Activated naive CD4-positive, alpha-beta T cell treated with anti-CD3 and anti-CD28 coated beads for 36 hours (primary cell): Measurements from ENCODE around the gene FOXD2. TPM values are rescaled to one million over a fixed set of nuclear protein-coding genes. Genes with fewer than 3 reads are reported as not detected.

Experiments
- CTCF ChIA-PET: fragments of 350-600 bp; sonication (Branson Sonifier 250); formaldehyde crosslinking; loops from one replicate; lab custom pipeline; 2021; ENCODE audit warnings: antibody characterized with exemption; lab: Charles Lee
- DNase-seq: peaks from one replicate; pipeline ENCODE4 v3.0.0-alpha.2; 2020
- H3K27ac Mint-ChIP-seq: one replicate; pipeline ENCODE4 v1.8.0; 2021; ENCODE audit warnings: mild to moderate bottlenecking, mixed read lengths
- H3K27me3 Mint-ChIP-seq: one replicate; pipeline ENCODE4 v1.8.0; 2021; ENCODE audit warnings: low read depth, mixed read lengths
- H3K36me3 Mint-ChIP-seq: one replicate; pipeline ENCODE4 v1.8.0; 2021; ENCODE audit warnings: low read depth, mixed read lengths
- H3K4me1 Mint-ChIP-seq: one replicate; pipeline ENCODE4 v1.8.0; 2021; ENCODE audit warnings: low read depth, mixed read lengths
- H3K4me3 Mint-ChIP-seq: one replicate; pipeline ENCODE4 v1.8.0; 2021; ENCODE audit warnings: mild to moderate bottlenecking, moderate library complexity, mixed read lengths
- H3K9me3 Mint-ChIP-seq: one replicate; pipeline ENCODE4 v1.8.0; 2021; ENCODE audit warnings: mixed read lengths
- intact Hi-C: fragments of 100-400 bp; cut with micrococcal nuclease; formaldehyde crosslinking; loops from one replicate; pipeline ENCODE4 v1.15.1; 2023
- total RNA-seq, 2 experiments: library from RNA; stranded (reverse); gene quantifications; one replicate each; pipeline ENCODE4 v1.2.3, GENCODE V29; 2021

The FOXD2 gene
- total RNA-seq, 2 experiments from 2014 or later, result 0.12 to 0.19 TPM

DNA sequence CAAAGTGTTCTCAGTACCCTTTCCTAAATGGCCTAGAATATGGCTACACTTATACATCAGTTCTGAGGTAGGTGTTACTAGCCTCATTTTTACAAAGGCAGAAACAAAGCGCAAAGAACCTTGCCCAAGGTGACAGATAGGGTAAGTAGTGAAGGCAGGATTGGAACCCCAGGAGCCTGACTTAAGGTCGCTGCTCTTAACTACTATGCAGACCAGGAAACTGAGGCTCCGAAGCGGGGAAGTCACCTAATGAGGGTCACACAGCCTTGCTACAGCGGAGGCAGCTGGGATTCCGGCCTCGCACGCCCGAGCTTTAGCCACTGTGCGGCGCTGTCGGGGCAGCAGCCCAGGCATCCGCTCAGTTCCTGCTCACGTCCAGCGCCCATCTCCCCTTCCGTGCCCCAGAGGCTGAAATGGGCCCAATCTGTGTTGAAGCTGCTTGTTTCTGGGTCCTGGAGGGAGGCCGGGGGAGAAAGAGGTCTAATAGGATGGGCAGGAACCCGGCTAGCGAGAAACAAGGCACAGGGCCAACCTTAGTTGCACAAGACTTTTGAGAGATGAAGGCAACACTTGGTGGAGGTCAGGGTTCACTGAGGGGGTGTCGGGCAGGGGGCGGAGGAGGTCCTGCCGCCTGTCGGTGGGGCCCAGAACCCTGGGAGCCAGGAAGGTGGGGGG lies 1.4 kb upstream of the FOXD2 start:
- H3K9me3 Mint-ChIP-seq, result no peaks in the 10 kb centered on the region
- peaks cover 33% of the 10 kb centered on the region for H3K4me1 Mint-ChIP-seq

DNA sequence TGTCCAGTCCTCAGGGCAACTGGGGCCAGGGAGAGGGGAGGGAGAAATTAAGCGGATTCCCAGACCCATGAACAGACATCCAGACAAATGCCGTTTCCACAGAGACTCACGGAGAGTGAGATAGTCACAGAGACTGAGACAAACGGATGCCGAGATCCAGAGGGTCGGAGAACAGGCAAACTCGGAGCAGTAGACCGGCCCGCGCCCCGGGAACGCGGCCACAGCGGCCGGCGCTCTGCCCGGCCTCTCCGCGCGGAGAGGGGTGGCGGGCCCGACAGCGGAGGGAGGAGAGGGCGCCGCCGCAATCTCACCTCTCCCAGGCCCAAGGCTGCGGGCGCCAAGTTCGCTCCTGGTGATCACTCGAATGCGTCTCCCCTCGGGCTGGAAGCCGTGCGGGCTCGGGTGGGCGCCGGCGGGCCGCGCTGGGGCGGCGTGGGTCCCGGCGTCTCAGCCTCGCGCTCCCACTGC lies 831 bp upstream of the FOXD2 start:
- Mint-ChIP-seq H3K4me3 (peak overlapping the region; percentile 92), H3K27ac (peak overlapping the region; percentile 53), H3K27me3 (peaks cover 42% of the 10 kb centered on the region), H3K9me3 (no peaks in the 10 kb centered on the region), H3K4me1 (peaks cover 29% of the 10 kb centered on the region), H3K36me3 (peaks cover 9% of the 10 kb centered on the region)
- DNase-seq, result no peak
- CTCF ChIA-PET, result interaction anchor here (0.6 to 8.2 kb wide), 43 partner anchors 8 to 324 kb away, joined by 3 to 123 read pairs (median 4); partner anchors contain the start of genes CMPK1 and STIL
- intact Hi-C loops, result loop anchor here (1.0 to 5.0 kb wide), 12 partner anchors 8 to 289 kb away; partner anchors contain the start of genes STIL and TAL1

More for the DNA sequence above, 1.4 kb upstream of the FOXD2 start:
- intact Hi-C loops, result loop anchor here (1.0 to 5.0 kb wide), 9 partner anchors 49 to 290 kb away; partner anchors contain the start of genes STIL and TAL1
- H3K27ac Mint-ChIP-seq, result peak overlapping the region; percentile 53
- peak overlapping the region; percentile 92 for H3K4me3 Mint-ChIP-seq
- peak; percentile 88 for DNase-seq
- peaks cover 46% of the 10 kb centered on the region for H3K27me3 Mint-ChIP-seq
- peaks cover 9% of the 10 kb centered on the region for H3K36me3 Mint-ChIP-seq
- CTCF ChIA-PET, result interaction anchor here (0.6 to 8.2 kb wide), 32 partner anchors 8 to 325 kb away, joined by 3 to 123 read pairs (median 4); no protein-coding TSS in a partner anchor

DNA sequence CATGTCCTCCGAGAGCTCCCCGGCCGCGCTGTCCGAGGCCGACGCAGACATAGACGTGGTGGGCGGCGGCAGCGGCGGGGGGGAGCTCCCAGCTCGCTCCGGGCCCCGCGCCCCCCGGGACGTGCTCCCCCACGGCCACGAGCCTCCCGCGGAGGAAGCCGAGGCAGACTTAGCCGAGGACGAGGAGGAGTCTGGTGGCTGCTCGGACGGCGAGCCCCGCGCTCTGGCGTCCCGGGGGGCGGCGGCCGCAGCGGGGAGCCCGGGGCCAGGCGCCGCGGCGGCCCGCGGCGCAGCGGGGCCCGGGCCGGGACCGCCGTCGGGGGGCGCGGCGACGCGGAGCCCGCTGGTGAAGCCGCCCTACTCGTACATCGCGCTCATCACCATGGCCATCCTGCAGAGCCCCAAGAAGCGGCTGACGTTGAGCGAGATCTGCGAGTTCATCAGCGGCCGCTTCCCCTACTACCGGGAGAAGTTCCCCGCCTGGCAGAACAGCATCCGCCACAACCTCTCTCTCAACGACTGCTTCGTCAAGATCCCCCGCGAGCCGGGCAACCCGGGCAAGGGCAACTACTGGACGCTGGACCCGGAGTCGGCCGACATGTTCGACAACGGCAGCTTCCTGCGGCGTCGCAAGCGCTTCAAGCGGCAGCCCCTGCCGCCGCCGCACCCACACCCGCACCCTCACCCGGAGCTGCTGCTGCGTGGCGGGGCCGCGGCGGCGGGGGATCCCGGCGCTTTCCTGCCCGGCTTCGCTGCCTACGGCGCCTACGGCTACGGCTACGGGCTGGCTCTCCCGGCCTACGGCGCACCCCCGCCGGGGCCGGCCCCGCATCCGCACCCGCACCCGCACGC lies 547 bp downstream of the FOXD2 start:
- intact Hi-C loops, result loop anchor here (5.0 kb wide), 4 partner anchors 51 to 206 kb away; partner anchors contain the start of genes STIL and TAL1
- CTCF ChIA-PET, result interaction anchor here (0.6 to 8.2 kb wide), 24 partner anchors 10 to 288 kb away, joined by 3 to 123 read pairs (median 4); partner anchors contain the start of gene STIL
- Mint-ChIP-seq H3K4me3 (peak overlapping the region; percentile 62), H3K36me3 (peaks cover 5% of the 10 kb centered on the region), H3K27me3 (peaks cover 29% of the 10 kb centered on the region), H3K9me3 (no peaks in the 10 kb centered on the region), H3K4me1 (peaks cover 16% of the 10 kb centered on the region), H3K27ac (no peak overlapping the region)
- DNase-seq, result peak; percentile 44

DNA sequence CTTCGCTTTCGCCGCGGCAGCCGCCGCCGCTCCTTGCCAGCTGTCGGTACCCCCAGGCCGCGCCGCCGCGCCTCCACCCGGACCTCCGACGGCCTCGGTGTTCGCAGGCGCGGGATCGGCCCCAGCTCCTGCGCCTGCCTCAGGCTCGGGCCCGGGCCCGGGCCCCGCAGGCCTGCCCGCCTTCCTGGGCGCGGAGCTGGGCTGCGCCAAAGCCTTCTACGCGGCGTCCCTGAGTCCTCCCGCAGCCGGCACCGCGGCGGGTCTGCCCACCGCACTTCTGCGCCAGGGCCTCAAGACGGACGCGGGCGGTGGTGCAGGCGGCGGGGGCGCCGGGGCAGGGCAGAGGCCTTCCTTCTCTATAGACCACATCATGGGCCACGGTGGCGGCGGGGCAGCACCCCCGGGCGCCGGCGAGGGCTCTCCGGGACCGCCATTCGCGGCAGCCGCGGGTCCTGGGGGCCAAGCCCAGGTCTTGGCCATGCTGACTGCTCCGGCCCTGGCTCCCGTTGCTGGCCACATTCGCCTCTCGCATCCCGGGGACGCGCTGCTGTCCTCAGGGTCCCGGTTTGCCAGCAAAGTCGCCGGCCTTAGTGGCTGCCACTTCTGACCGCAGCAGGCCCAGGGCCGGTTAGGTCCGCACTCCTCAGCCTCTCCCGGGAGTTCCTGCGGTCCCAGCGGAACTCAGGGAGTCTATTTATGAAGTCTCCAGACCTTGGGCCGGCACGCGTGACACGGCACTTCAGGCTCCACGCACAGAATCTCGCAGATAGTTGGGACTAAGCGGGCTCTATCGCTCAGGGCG lies 1.4 kb downstream of the FOXD2 start:
- Mint-ChIP-seq H3K4me3 (no peak overlapping the region), H3K27me3 (peaks cover 21% of the 10 kb centered on the region), H3K9me3 (no peaks in the 10 kb centered on the region), H3K4me1 (peaks cover 11% of the 10 kb centered on the region), H3K36me3 (peaks cover 4% of the 10 kb centered on the region), H3K27ac (no peak overlapping the region)
- intact Hi-C loops, result loop anchor here (5.0 kb wide), 4 partner anchors 52 to 207 kb away; partner anchors contain the start of genes STIL and TAL1
- CTCF ChIA-PET, result interaction anchor here (3.7 to 8.2 kb wide), 2 partner anchors 10 to 270 kb away, joined by 19 to 123 read pairs; no protein-coding TSS in a partner anchor
- no peak for DNase-seq

DNA sequence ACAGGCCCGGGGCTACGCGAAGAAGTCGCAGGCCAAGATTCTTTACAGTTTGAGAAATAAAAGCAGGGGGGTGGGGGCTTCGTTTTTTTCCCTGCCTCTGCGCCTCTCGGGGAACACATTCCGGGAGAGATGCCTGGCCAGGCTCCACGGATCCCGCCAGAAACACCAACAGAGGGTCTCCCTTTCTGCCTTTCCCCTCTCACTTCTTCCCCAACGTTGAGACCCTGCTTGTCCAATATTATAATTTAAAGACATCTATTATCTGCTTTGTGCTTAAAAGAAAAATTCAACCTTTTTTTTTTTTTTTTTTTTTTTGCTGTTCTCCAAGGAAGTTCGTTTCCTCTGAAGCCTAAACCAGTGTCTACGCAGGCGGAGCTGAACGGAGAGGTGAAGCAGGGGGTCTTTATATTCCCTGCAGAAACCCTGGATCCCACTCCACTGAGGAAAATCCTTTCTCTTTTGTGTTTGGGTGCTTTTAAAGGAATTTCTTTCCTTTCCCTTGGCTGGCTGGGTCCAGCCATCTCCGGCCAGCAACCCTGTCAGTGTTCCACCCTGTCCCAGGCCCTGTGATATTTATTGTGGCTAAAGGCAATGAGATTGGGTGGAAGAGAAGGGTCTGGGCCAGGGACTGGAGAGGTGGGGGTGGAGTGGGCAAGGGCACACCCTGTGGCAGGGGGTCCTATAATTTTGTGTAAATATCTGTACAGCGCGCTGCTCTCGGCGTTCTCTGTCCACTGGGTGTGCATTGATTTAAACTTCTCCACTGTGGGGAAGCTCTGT lies 2.2 kb downstream of the FOXD2 start:
- CTCF ChIA-PET, result interaction anchor here (1.8 kb wide), 1 partner anchor 271 kb away, joined by 9 read pairs; no protein-coding TSS in a partner anchor
- Mint-ChIP-seq H3K27ac (no peak overlapping the region), H3K9me3 (no peaks in the 10 kb centered on the region), H3K4me1 (peaks cover 14% of the 10 kb centered on the region), H3K36me3 (peaks cover 2% of the 10 kb centered on the region), H3K4me3 (no peak overlapping the region), H3K27me3 (peaks cover 13% of the 10 kb centered on the region)
- intact Hi-C loops, result loop anchor here (5.0 kb wide), 4 partner anchors 53 to 208 kb away; partner anchors contain the start of genes STIL and TAL1
- DNase-seq, result no peak

DNA sequence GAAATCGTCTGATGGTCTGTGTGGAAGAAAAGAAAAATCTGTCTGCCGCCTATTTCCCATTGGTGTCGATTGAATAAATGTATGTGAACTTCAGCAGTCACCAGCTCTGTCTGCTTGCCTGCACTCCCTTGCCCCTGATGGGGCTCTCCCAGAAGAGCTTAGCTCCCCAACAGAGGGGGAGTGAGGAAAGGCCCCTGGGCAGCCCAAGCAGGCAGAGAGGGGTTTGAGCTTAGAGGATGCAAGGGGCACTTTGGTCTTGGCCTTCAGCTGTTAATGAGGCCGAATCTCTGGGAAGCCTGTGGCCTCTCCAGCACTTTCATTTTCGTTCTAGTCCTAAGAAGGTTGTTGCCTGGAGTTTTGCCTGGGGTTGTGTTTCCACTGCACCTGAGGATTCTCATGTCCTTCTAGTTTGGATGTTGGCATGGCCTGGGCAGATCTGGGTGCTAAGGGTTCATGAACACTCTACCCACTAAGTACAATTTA lies 2.8 kb downstream of the FOXD2 start:
- DNase-seq, result no peak
- H3K36me3 Mint-ChIP-seq, result no peaks in the 10 kb centered on the region
- H3K27ac Mint-ChIP-seq, result no peak overlapping the region
- no peak overlapping the region for H3K4me3 Mint-ChIP-seq
- no peaks in the 10 kb centered on the region for H3K9me3 Mint-ChIP-seq
- peaks cover 8% of the 10 kb centered on the region for H3K27me3 Mint-ChIP-seq
- intact Hi-C loops, result no loop called here
- CTCF ChIA-PET, result interaction anchor here (1.0 to 1.8 kb wide), 3 partner anchors 10 to 270 kb away, joined by 3 to 9 read pairs (median 3); no protein-coding TSS in a partner anchor
- peaks cover 20% of the 10 kb centered on the region for H3K4me1 Mint-ChIP-seq

DNA sequence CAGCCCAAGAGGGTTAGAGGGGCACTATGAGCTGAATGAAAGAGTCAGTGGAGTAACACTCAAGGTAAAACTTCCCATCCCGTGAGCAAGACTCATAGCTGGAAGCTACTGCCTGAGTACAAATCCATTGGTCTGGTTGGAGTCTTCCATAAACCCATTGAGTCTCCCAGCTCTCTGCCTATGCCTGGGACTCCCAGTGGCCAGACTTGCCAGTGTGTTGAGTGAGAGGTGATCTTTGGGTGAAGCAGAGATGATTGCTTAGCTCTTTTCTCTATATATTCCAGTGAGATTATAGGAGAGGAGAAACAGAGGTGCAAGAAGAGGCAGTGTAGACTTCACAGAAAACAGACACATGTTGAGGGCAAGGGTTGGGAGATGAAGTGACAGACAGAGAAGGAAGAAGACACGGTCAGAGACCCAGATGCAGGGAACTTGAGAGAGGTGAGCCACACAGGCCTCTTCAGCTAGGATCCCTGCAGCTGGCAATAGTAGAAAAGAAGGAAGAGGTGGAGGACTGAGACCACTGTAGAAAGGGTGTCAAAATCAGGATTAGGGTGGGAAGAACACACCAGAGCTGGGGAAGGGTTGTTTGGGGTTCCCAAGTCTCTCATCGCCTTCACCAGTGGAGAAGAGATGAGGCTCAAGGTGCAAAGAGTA lies 3.7 kb downstream of the FOXD2 start:
- intact Hi-C loops, result no loop called here
- Mint-ChIP-seq H3K27ac (no peak overlapping the region), H3K36me3 (no peaks in the 10 kb centered on the region), H3K4me1 (peaks cover 18% of the 10 kb centered on the region), H3K9me3 (no peaks in the 10 kb centered on the region), H3K4me3 (no peak overlapping the region), H3K27me3 (peaks cover 2% of the 10 kb centered on the region)
- CTCF ChIA-PET, result interaction anchor here (0.5 to 1.8 kb wide), 6 partner anchors 11 to 284 kb away, joined by 3 to 9 read pairs (median 3); no protein-coding TSS in a partner anchor
- DNase-seq, result no peak

DNA sequence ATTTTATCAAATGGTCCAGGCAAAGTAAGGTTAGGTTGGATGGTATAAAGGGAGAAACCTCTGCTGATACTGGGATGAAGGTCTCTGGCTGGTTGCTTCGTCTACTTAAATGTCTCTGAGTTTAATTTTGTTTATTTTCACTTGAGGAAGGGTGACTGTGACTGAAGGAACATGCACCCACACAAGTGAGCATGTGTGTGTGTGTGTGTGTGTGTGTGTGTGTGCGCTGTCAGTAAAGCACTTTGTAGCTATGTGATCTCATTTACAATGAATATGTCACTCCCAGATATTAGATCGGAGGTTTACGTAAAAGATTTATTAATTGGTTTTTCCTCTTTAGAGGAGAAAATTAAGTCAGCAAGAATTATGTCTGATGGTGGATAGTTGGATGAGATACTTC lies 4.4 kb downstream of the FOXD2 start:
- Mint-ChIP-seq H3K27me3 (peaks cover 2% of the 10 kb centered on the region), H3K36me3 (no peaks in the 10 kb centered on the region), H3K4me3 (no peak overlapping the region), H3K9me3 (no peaks in the 10 kb centered on the region), H3K4me1 (peaks cover 18% of the 10 kb centered on the region), H3K27ac (no peak overlapping the region)
- CTCF ChIA-PET, result interaction anchor here (0.5 to 1.8 kb wide), 5 partner anchors 10 to 284 kb away, joined by 3 to 9 read pairs (median 3); no protein-coding TSS in a partner anchor
- no peak for DNase-seq
- intact Hi-C loops, result no loop called here

DNA sequence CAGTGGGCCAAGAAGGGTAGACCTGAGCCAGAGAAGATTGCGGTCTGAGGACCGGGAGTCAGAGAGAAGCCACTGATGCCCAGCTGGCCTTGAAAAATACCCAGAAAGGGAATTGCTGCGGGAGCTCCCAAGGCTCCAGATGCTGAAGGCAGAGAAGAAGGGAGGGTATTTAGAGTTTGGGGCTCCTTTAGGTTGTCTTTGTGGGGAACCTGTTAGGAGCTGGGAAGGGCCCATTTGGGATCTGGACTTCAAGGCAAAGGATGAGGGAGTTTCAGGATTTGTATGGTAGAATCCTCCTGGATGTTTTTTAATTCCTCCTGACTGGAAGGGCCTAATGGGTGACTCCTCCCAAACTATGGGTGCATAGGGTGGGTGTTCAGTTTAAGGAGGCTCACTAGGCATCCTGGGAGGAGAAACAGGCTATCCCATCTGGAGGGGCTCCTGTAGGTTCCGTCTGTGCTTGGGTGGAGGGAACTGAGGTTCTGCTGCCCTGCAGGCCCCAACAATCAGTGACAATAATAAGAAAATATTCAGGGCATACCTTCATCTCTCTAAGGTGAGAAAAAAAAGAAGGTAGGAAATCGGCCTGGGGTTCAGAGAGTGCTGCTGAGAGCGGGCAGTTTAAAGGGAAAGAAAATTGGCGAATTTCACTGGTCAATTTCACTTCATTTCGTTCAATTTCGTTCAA lies 5.1 kb downstream of the FOXD2 start:
- no peak overlapping the region for H3K4me3 Mint-ChIP-seq
- no peaks in the 10 kb centered on the region for H3K9me3 Mint-ChIP-seq
- intact Hi-C loops, result no loop called here
- CTCF ChIA-PET, result interaction anchor here (0.8 to 0.9 kb wide), 3 partner anchors 11 to 283 kb away, joined by 3 to 5 read pairs (median 3); no protein-coding TSS in a partner anchor
- no peak overlapping the region for H3K27ac Mint-ChIP-seq
- DNase-seq, result no peak
- peaks cover 18% of the 10 kb centered on the region for H3K4me1 Mint-ChIP-seq
- H3K36me3 Mint-ChIP-seq, result no peaks in the 10 kb centered on the region
- H3K27me3 Mint-ChIP-seq, result peaks cover 5% of the 10 kb centered on the region
